H1 (cell line): Measurements from ENCODE around the gene CDH15. TPM values are rescaled to one million over a fixed set of nuclear protein-coding genes. Genes with fewer than 3 reads are reported as not detected.

ENCODE experiments used
- BACH1 ChIP-seq: IDR thresholded peaks from 2 replicates; pipeline ENCODE4 v1.6.1; 2012; ENCODE audit warnings: low read length, improper control_type of control experiment
- CBX8 ChIP-seq: fragments of 300-800, 300-1000 bp; sonication (generic); IDR thresholded peaks from 2 replicates; pipeline ENCODE4 v1.7.1; 2016; ENCODE audit warnings: low read depth, low read length, borderline replicate concordance
- CEBPB ChIP-seq: IDR thresholded peaks from 2 replicates; pipeline ENCODE4 v1.6.1; 2012; ENCODE audit warnings: low read depth, low read length
- CREB1 ChIP-seq: IDR thresholded peaks from 2 replicates; pipeline ENCODE4 v1.6.1; 2012; ENCODE audit warnings: inconsistent platforms
- CTBP2 ChIP-seq: IDR thresholded peaks from 2 replicates; pipeline ENCODE4 v1.7.0; 2011; ENCODE audit warnings: borderline replicate concordance, mild to moderate bottlenecking, moderate library complexity, mixed read lengths, low read length; ENCODE audit not compliant: insufficient read depth, insufficient read length
- EGR1 ChIP-seq: IDR thresholded peaks from 2 replicates; pipeline ENCODE4 v1.6.1; 2011; ENCODE audit warnings: low read depth, low read length, borderline replicate concordance
- EP300 ChIP-seq, 2 experiments: IDR thresholded peaks; 1 replicate in 1 of 2; 2 replicates in 1 of 2; pipeline ENCODE4 v1.6.1; 2011 to 2012; ENCODE audit warnings: low read depth in 2 of 2, low read length in 2 of 2, mild to moderate bottlenecking in 2 of 2, borderline replicate concordance in 1 of 2, inconsistent platforms in 1 of 2, moderate library complexity in 1 of 2
- EZH2 ChIP-seq: fragments of 200-600 bp; sonication (generic); IDR thresholded peaks from 2 replicates; pipeline ENCODE4 v1.7.1; 2012; ENCODE audit warnings: low read depth, mild to moderate bottlenecking, moderate library complexity, low read length, inconsistent platforms; ENCODE audit not compliant: severe bottlenecking
- GABPA ChIP-seq: IDR thresholded peaks from 2 replicates; pipeline ENCODE4 v1.6.1; 2011; ENCODE audit warnings: mild to moderate bottlenecking, low read length, moderate library complexity, borderline replicate concordance; ENCODE audit not compliant: insufficient read depth
- HDAC6 ChIP-seq: IDR thresholded peaks from one replicate; pipeline ENCODE4 v1.7.1; 2012; ENCODE audit warnings: low read depth, mild to moderate bottlenecking, inconsistent platforms, low read length, moderate library complexity
- MAFK ChIP-seq: IDR thresholded peaks from 2 replicates; pipeline ENCODE4 v1.6.1; 2012; ENCODE audit warnings: low read depth, mild to moderate bottlenecking, improper control_type of control experiment, low read length
- RFX5 ChIP-seq: IDR thresholded peaks from 2 replicates; pipeline ENCODE4 v1.6.1; 2011; ENCODE audit warnings: low read depth, low read length, improper control_type of control experiment, borderline replicate concordance
- SAP30 ChIP-seq: fragments of 300-600 bp; sonication (generic); IDR thresholded peaks from 2 replicates; pipeline ENCODE4 v1.7.1; 2012; ENCODE audit warnings: low read length, moderate library complexity, mild to moderate bottlenecking, inconsistent platforms; ENCODE audit not compliant: insufficient read depth, insufficient replicate concordance
- SIN3A ChIP-seq, 2 experiments: IDR thresholded peaks in 1 of 2; conservative IDR thresholded peaks in 1 of 2; 2 replicates each; pipeline ENCODE4 v1.6.1; 2011 to 2012; ENCODE audit warnings: low read length in 2 of 2, improper control_type of control experiment in 1 of 2, low read depth in 1 of 2, mild to moderate bottlenecking in 1 of 2
- SP1 ChIP-seq: IDR thresholded peaks from 2 replicates; pipeline ENCODE4 v1.6.1; 2011; ENCODE audit warnings: low read depth, low read length
- USF2 ChIP-seq: IDR thresholded peaks from 2 replicates; pipeline ENCODE4 v1.6.1; 2011; ENCODE audit warnings: low read length, improper control_type of control experiment
- ZNF274 ChIP-seq: IDR thresholded peaks from 2 replicates; pipeline ENCODE4 v1.7.0; 2012; ENCODE audit warnings: low read length, borderline replicate concordance; ENCODE audit errors: extremely low read depth
- polyA plus RNA-seq, 7 experiments: library from polyadenylated mRNA; depleted of rRNA in 3 of 7; stranded (reverse) in 5 of 7; unstranded in 2 of 7; fragments of >200 nt in 5 of 7; fragments of 200-250 nt in 2 of 7; gene quantifications; 1 replicate in 5 of 7; 2 replicates in 1 of 7; 4 replicates in 1 of 7; pipeline versions ENCODE4 v1.2.1 to v1.2.3, GENCODE V29; 2011 to 2013; ENCODE audit warnings: missing spikeins in 2 of 7, mixed read lengths in 2 of 7
- total RNA-seq: library from RNA; stranded (reverse); fragmentation: NEBNext Ultra II Directional; extraction: Animal tissue kit (Norgen Biotek cat#: 25700); gene quantifications from 2 replicates; pipeline ENCODE4 v1.2.1, GENCODE V29; 2021
- TF ChIP-seq, protein P1 (sequence below), 3 experiments: IDR thresholded peaks; 1 replicate in 2 of 3; 2 replicates in 1 of 3; pipeline versions ENCODE4 v1.5.1 to v1.6.1; 2011; ENCODE audit warnings: low read length in 3 of 3, mild to moderate bottlenecking in 3 of 3, inconsistent platforms in 2 of 3, low read depth in 1 of 3, moderate library complexity in 1 of 3; ENCODE audit not compliant: insufficient read depth in 1 of 3; ENCODE audit errors: control extremely low read depth in 1 of 3
- TF ChIP-seq, protein P2 (sequence below): IDR thresholded peaks from 2 replicates; pipeline ENCODE4 v1.6.1; 2011; ENCODE audit warnings: low read depth, mild to moderate bottlenecking, low read length; ENCODE audit not compliant: insufficient read depth

Gene CDH15
- total and polyA plus RNA-seq, 2 of the 8 experiments (the other 6 are each of a cell fraction or from before 2014, with no cell fraction given) = 0.50 to 0.82 TPM

DNA sequence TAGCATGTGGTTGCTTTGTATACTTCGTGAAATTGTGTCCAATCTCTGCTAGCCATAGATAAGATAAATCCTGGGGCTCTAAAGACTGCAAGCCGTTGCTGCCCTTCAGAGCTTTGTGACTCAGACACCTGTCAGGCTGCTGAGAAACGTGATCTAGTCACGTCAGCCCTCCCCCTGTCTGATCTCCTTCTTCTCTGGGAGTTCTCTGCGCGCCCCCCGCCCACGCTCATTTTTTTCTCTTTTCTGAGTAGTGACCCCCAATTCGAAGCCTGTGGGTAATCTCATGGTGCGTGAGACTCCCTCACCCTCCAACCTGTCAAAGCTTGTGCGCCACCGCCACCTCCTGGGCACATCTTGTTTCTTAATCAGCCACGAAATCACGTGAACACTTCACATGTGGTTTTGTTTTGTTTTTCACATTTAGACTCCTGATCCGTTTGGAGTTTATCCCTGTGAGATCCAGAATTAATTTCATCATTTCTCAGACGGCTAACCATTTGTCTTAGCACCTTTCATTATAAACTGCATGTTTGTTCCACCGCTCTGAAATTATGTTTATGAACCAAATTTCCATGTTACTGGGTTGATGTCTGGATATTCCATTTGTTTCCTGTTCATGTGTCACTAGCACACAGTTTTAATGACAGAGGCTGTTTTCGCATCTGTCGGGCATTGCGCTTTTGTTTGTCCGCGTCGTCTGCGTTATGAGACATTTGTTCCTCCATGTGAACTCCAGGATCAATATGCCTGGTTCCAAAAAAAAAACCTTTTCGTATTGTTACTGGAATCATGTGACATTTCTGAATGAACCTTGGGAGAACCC lies 45.0 kb downstream of the CDH15 start (continued):
- TF ChIP-seq, protein P1, sequence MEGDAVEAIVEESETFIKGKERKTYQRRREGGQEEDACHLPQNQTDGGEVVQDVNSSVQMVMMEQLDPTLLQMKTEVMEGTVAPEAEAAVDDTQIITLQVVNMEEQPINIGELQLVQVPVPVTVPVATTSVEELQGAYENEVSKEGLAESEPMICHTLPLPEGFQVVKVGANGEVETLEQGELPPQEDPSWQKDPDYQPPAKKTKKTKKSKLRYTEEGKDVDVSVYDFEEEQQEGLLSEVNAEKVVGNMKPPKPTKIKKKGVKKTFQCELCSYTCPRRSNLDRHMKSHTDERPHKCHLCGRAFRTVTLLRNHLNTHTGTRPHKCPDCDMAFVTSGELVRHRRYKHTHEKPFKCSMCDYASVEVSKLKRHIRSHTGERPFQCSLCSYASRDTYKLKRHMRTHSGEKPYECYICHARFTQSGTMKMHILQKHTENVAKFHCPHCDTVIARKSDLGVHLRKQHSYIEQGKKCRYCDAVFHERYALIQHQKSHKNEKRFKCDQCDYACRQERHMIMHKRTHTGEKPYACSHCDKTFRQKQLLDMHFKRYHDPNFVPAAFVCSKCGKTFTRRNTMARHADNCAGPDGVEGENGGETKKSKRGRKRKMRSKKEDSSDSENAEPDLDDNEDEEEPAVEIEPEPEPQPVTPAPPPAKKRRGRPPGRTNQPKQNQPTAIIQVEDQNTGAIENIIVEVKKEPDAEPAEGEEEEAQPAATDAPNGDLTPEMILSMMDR (IDR thresholded peaks at IDR 0.05; ENCODE audit: control extremely low read depth in 1 of 3, insufficient read depth in 1 of 3, low read depth in 1 of 3, low read length in 3 of 3) = peak; percentile 58 to 78 (median 77)
- TF ChIP-seq CBX8 (no peak), HDAC6 (no peak), ZNF274 (no peak), MAFK (no peak), SP1 (no peak), SIN3A (conservative IDR thresholded peaks at IDR 0.05 in 1 of 2, IDR thresholded peaks at IDR 0.05 in 1 of 2; ENCODE audit: low read depth in 1 of 2, low read length in 2 of 2) (peak; percentile 75 to 96; a peak in 2 of 4 replicates), CREB1 (peak; percentile 55), CEBPB (no peak), USF2 (peak; percentile 79), BACH1 (no peak), EP300 (IDR thresholded peaks at IDR 0.05; ENCODE audit: borderline replicate concordance in 1 of 2, low read depth in 2 of 2, low read length in 2 of 2) (no peak), GABPA (no peak), RFX5 (no peak), SAP30 (peak; percentile 87), EGR1 (no peak), CTBP2 (no peak), EZH2 (no peak)
- TF ChIP-seq, protein P2, sequence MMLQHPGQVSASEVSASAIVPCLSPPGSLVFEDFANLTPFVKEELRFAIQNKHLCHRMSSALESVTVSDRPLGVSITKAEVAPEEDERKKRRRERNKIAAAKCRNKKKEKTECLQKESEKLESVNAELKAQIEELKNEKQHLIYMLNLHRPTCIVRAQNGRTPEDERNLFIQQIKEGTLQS = 0 out of 2 replicates have a peak, but pooled peaks have one; percentile 37
